HG03196 (cell line): Measurements from ENCODE around the gene NPHP4.

ENCODE experiments used
- ATAC-seq: cut with Tn5 transposase; IDR thresholded peaks from one replicate; pipeline ENCODE4 v1.9.1; 2021; ENCODE audit not compliant: unreplicated experiment

The NPHP4 gene

DNA sequence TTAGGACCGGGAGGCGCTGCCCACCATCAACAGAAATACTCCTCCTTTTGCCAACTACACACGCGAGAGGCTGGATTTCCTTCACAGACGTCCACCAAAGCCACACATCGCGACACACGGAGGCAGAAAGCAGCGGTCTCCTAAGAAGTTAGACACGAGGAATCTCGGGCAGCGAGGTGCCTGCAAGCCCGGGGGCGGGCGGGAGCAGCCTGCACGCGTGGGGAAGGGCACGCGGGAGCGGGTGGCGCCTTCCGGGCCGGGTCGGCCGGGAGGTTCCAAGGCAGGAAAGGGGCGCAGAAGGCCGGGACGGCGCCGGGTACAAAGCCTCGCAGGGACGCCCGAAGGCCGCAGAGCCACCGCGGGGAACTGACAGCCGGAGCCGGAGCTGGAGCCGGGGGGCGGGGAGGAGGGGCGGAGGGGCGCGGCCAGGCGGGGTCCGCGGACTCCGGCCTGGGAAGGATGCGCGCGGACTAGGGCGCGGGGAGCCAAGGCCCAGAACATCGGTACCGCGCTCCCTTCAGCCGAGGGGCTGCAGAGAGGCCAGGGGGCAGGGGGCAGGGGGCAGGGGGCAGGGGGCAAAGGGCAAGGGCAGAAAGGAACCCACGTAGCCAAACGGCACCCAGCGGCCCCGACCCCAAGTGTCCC is 722 bp downstream of the NPHP4 start:
- ATAC-seq: peak; percentile 14

DNA sequence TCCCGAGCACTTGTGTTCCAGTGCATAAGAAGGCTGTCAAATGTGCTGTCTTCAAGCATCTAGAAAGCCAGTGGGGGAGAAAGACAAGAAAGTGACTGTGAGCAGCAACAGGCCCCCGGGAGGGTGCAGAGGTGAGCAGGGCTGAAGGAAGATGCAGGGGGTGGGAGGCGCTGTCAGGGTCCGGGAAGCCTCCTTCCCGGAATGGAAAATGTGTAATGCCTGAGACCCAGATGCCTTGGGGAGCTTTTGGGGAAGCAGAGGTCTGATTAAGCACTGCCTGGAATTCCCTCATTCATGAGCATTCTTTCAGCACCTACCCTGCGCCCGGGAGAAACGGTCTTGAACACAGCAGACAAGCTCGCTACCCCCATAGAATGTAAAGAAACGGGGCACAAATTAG is 1.3 kb downstream of the NPHP4 start:
- ATAC-seq: no peak

GRCh38 chr1:5989731-5990271 is 2.4 kb downstream of the NPHP4 start:
- ATAC-seq: no peak

DNA sequence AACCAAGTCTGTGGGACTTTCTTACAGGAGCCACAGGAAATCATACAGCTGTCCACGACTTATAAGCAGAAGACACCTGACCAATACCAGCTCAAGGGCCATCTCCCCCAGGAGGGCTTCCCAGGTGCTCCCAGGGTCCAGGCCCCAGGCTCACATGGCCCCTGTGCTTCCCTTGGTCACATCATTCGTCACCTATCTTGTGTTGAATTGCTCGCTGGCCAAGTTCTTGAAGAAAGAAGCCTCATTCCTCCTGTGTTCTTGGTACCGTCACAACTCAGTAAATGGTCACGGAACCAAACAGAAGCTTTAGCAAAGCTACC is 3.0 kb downstream of the NPHP4 start:
- no peak for ATAC-seq

GRCh38 chr1:5988596-5989285 is 3.5 kb downstream of the NPHP4 start:
- no peak for ATAC-seq

- no peak for ATAC-seq
Observed at GRCh38 chr1:5986018-5986417, 6.2 kb downstream of the NPHP4 start.

DNA sequence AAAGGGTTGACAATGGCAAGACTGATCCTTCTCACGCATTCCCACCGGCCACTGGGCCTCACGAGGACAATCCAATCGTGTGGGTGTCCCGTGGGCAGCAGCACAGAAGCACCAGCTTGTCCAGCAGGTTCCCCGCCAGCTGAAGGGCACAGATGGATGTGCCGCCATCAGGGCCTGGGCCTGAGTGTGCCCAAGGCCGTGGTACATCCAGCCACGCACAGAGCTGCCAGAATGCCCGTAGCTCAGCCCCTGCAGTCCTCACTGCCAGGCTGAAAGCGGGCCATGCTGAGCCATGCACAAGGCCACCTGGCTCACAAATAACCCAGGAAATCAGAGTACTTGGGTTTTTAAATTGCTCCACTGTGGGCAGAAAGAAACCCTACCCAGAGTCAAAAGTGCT is 7.0 kb downstream of the NPHP4 start:
- ATAC-seq: no peak

- no peak for ATAC-seq
Observed at GRCh38 chr1:5983361-5984103, 8.7 kb downstream of the NPHP4 start.

DNA sequence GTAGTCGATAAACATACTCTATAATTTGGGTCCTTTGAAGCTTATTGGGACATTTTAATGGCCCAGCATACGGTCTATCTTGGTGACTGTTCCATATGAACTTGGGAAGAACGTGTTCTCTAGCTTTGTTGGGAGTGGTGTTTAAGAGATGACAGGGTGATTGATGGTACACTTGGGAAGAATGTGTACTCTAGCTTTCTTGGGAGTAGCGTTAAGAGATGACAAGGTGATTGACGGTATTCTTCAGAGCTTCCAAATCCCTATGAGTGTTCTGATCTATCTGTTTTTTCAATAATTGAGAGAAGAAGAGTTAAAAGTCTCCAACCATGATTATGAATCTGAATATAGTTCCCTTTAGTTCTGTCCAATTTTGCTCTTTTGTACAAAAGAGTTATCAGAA is 9.4 kb downstream of the NPHP4 start:
- ATAC-seq: no peak

GRCh38 chr1:5982276-5982675 is 9.9 kb downstream of the NPHP4 start:
- ATAC-seq: no peak

GRCh38 chr1:5981009-5981380 is 11.2 kb downstream of the NPHP4 start:
- ATAC-seq: no peak

DNA sequence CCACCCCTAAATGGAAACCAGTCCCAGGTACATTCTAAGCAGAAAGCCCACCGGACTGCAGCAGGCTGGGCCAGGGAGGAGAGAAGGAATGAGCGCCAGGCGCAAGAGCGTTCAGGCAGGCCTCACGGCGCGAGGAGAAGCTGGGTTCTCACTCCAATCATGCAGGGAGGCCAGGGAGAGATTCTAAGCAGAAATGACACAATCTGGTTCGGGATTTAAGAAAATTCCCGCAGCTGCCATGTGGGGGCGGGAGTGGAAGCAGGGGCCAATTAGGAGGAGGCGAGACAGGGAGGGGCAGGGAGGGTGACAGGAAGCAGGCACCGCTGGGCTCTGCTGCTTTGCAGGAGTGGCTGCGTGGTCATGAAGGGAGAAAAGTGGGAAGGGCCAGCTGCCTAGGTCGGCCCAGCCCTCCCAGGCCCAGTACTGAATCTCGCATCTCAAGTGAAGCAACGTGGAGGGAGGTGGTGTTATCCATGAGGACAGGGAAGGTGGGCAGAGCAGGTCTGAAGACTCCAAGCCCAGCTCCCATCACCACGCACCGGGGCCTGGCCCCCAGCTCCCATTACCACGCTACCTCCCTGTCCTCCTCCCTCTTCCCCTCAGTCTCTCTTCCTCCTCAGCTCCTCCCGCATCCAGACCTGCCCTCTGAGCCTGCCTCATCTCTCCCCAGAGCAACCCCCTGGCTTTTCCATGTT is 11.8 kb downstream of the NPHP4 start:
- ATAC-seq: no peak

DNA sequence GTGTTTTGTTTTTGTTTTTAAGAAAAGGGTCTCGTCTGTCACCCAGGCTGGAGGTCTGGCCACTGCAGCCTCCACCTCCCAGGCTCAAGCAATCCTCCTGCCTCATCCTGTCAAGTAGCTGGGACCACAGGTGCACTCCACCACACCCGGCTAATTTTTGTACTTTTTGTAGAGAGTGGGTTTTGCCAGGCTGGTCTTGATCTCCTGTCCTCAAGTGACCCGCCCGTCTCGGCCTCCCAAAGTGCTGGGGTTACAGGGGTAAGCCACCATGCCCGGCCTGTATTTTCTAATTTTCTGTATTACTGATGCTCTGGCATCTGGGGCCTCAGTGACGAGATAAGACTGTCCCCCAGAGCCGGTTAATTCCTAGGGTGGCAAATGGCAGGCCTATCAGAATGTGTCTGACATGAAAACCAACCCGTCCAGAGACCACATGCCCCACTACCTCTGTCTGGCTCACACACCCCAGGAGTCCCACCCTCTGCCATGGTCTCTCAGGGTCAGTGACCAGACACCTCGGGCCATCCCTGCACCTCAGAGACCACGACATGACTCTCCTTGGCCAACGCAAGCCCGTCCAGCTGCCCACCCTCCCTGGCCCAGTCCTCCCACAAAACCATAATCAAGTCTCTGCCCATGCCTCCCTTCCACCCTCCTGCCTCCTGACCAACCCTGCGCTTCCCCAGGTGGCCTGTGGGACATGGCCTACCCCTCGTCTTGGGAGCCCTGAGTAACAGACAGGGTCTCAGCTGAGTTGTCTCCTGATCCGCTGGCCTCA is 12.5 kb downstream of the NPHP4 start:
- ATAC-seq: no peak

GRCh38 chr1:5978452-5978851 is 13.8 kb downstream of the NPHP4 start:
- ATAC-seq: no peak

GRCh38 chr1:5977494-5978444 is 14.5 kb downstream of the NPHP4 start:
- ATAC-seq: no peak

DNA sequence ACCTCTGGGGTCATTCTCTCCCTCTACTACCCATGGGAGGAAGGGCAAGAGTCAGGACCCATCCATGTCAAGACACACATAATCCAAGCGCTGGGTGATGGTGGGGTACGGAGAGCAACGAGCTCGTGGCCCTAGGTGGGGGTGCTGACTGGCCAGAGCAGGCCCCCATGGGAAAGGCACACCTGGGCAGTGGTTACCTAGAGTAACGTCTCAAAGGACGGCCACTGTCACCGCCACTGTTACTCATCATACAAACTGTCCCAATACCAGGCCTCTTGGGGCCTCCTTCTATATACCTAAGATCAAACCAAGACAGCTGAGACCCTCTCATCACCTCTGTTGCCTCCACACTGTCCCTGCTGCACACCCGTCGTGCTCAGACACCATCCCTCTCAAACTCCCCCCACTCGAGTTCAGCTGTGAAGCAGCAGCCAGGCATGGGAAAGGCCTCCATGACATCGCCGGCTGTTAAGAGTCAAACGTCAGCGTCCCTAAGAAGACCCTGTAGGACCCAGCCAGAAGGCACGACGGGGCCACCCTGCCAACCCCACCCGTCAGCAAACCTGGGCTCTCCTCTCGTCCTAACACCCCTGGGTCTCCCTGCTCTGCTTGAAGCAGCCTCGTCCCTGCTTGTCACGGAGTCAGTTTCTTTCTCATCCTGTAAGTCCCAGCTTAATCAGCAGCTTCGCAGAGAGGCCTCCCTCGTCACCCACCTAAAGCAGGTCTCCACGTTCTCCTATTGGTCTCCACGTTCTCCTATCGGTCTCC is 15.3 kb downstream of the NPHP4 start:
- ATAC-seq: no peak

GRCh38 chr1:5976231-5976630 is 16.0 kb downstream of the NPHP4 start:
- ATAC-seq: no peak

DNA sequence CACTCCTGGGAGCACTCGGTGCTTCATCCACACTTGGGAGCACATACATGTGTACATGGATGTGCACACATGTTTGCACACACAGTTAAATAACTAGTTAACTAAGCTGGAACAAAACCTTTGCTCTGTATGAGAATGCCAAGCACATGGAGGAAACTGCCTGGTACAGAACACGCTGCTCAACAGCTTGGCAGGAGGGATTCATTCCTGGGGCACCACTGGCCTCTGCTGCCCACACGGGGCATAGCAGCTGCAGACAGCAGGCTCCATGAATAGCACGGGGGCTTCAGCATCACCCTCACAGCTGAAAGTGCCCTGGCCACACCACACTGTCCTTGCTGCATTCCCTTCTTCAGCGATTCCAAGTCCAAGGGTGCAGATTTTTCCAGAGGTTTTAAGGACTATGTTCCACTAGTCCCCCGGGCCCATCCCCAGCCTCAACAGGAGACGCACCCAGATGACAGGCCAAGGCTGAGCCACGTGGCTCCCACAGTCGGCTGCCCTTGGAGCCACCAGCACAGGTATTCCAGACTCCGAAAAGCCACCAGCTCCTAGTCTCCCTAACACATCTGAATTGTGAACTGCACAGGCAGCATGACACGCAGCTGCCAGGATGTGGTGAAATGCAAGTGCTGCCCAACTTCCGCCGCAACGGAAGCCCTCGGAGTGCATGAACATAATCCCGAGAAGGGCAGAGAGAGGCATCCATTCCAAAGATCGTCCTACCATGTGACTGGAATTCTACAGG is 16.9 kb downstream of the NPHP4 start:
- peak; percentile 48 for ATAC-seq
